ENCODE results near the gene TP53INP2. TPM values are rescaled to one million over a fixed set of nuclear protein-coding genes. Genes with fewer than 3 reads are reported as not detected.
"Not testable (repeated sequence)": the region's sequence is repeated elsewhere in the genome, so short reads cannot be mapped to it uniquely, and the experiment has no call there.

TP53INP2 gene
- polyA plus RNA-seq, 3 donors, result 0.46 to 20.6 (median 0.66) TPM

GRCh38 chr20:34713194-34713943 lies 9.2 kb downstream of the TP53INP2 start:
- peak in 2 of 3 donors; percentile 42 to 59 for DNase-seq
- H3K4me1 ChIP-seq (ENCODE audit: control insufficient read depth in 1 of 2, insufficient read depth in 2 of 2, low read length in 2 of 2), result peaks cover 14 to 23% of the 10 kb centered on the region in 2 donors
- intact Hi-C loops (cut with micrococcal nuclease), result loop anchor here in 1 of 2 donors (5.0 kb wide), 2 partner anchors 36 to 171 kb away; partner anchors contain the start of gene PIGU
- H2AFZ ChIP-seq (ENCODE audit: insufficient read depth, low read depth, low read length, poor library complexity, severe bottlenecking), result no peak overlapping the region
- Mint-ChIP-seq H3K27ac (peak overlapping the region in 3 of 7 donors; percentile 31 to 68 (median 68)), H3K9me3 (no peaks in the 10 kb centered on the region), H3K27me3 (ENCODE audit: low read depth in 3 of 3) (peaks cover 12 to 22% (median 16%) of the 10 kb centered on the region in 3 donors), H3K36me3 (peaks cover 54 to 56% of the 10 kb centered on the region in 2 donors), H3K4me1 (peaks cover 13% of the 10 kb centered on the region), H3K4me3 (no peak overlapping the region)
- WGBS (ENCODE audit: insufficient coverage), result no CpG with 5 or more reads among the region's 1 CpG
- H3K27ac ChIP-seq (ENCODE audit: low read depth in 1 of 2, low read length in 2 of 2), result no peak overlapping the region
- H3K27me3 ChIP-seq (ENCODE audit: control insufficient read depth in 2 of 2, insufficient read depth in 2 of 2, low read length in 2 of 2), result peaks cover 6 to 13% of the 10 kb centered on the region in 2 donors
- no peak for TF ChIP-seq CTCF (IDR thresholded peaks at IDR 0.05)
- H3K4me2 ChIP-seq (replicated peaks; ENCODE audit: extremely low read depth, low read length, poor library complexity, severe bottlenecking), result no peak overlapping the region
- peaks cover 30 to 55% of the 10 kb centered on the region in 2 donors for H3K36me3 ChIP-seq (replicated peaks in 1 of 2; ENCODE audit: control insufficient read depth in 1 of 2, insufficient read depth in 2 of 2, low read length in 2 of 2)
- no peaks in the 10 kb centered on the region for H3K9me3 ChIP-seq (replicated peaks in 1 of 2; ENCODE audit: control insufficient read depth in 1 of 2, insufficient read depth in 1 of 2, low read length in 2 of 2)
- peaks cover 5% of the 10 kb centered on the region for H4K20me1 ChIP-seq (ENCODE audit: insufficient read depth, low read length)
- H3K9ac ChIP-seq (ENCODE audit: insufficient read depth, low read length, poor library complexity, severe bottlenecking), result no peak overlapping the region
- H3K4me3 ChIP-seq (replicated peaks in 1 of 3; ENCODE audit: low read depth in 2 of 3, low read length in 3 of 3), result no peak overlapping the region
- no peaks in the 10 kb centered on the region for H3K79me2 ChIP-seq (ENCODE audit: insufficient read depth, low read length)

GRCh38 chr20:34713944-34714515 lies 9.9 kb downstream of the TP53INP2 start:
- not testable (repeated sequence) for H3K9me3 ChIP-seq (replicated peaks in 1 of 2; ENCODE audit: control insufficient read depth in 1 of 2, insufficient read depth in 1 of 2, low read length in 2 of 2); H3K79me2 ChIP-seq (ENCODE audit: insufficient read depth, low read length); H3K27ac ChIP-seq (ENCODE audit: low read depth in 1 of 2, low read length in 2 of 2); H3K4me3 Mint-ChIP-seq; H3K27me3 ChIP-seq (ENCODE audit: control insufficient read depth in 2 of 2, insufficient read depth in 2 of 2, low read length in 2 of 2); H3K4me2 ChIP-seq (replicated peaks; ENCODE audit: extremely low read depth, low read length, poor library complexity, severe bottlenecking); H3K4me3 ChIP-seq (replicated peaks in 1 of 3; ENCODE audit: low read depth in 2 of 3, low read length in 3 of 3); H4K20me1 ChIP-seq (ENCODE audit: insufficient read depth, low read length); H3K9ac ChIP-seq (ENCODE audit: insufficient read depth, low read length, poor library complexity, severe bottlenecking); DNase-seq; H3K4me1 Mint-ChIP-seq; H2AFZ ChIP-seq (ENCODE audit: insufficient read depth, low read depth, low read length, poor library complexity, severe bottlenecking); H3K9me3 Mint-ChIP-seq
- Histone ChIP-seq H3K4me1 (ENCODE audit: control insufficient read depth in 1 of 2, insufficient read depth in 2 of 2, low read length in 2 of 2) (peaks cover 9 to 16% of the 10 kb centered on the region in 2 donors), H3K36me3 (replicated peaks in 1 of 2; ENCODE audit: control insufficient read depth in 1 of 2, insufficient read depth in 2 of 2, low read length in 2 of 2) (peaks cover 30 to 62% of the 10 kb centered on the region in 2 donors)
- peaks cover 8 to 17% (median 11%) of the 10 kb centered on the region in 3 donors for H3K27me3 Mint-ChIP-seq (ENCODE audit: low read depth in 3 of 3)
- 99% methylated on average over 9 of the region's 10 CpGs for WGBS (ENCODE audit: insufficient coverage)
- H3K36me3 Mint-ChIP-seq, result peaks cover 58 to 60% of the 10 kb centered on the region in 2 donors
- intact Hi-C loops (cut with micrococcal nuclease), result loop anchor here in 1 of 2 donors (5.0 kb wide), 2 partner anchors 37 to 172 kb away; partner anchors contain the start of gene PIGU
- H3K27ac Mint-ChIP-seq, result peak overlapping the region in 1 of 7 donors; percentile 66

Measured in CD14-positive monocyte (primary cell).